SK-N-MC (cell line): ENCODE data around the gene INPP5A.

ENCODE experiments used
- DNase-seq: peaks from one replicate; pipeline ENCODE4 v3.0.0-alpha.2; 2011; ENCODE audit warnings: low read depth, low spot score
- H3K27ac ChIP-seq: fragments of 200-600 bp; sonication (generic); 2 replicates; pipeline ENCODE4 v1.5.1; 2016; ENCODE audit warnings: mixed run types
- H3K36me3 ChIP-seq: fragments of 200-600 bp; sonication (generic); 2 replicates; pipeline ENCODE4 v1.6.1; 2017; ENCODE audit warnings: antibody characterized with exemption, low read length, mixed read lengths; ENCODE audit not compliant: insufficient read depth
- H3K4me3 ChIP-seq: fragments of 200-600 bp; sonication (generic); 2 replicates; pipeline ENCODE4 v1.5.1; 2016
- H3K9ac ChIP-seq: fragments of 200-600 bp; sonication (generic); 2 replicates; pipeline ENCODE4 v1.8.0; 2017; ENCODE audit warnings: mixed run types, mixed read lengths; ENCODE audit not compliant: insufficient read length
- H3K9me3 ChIP-seq: fragments of 200-600 bp; sonication (generic); 2 replicates; pipeline ENCODE4 v1.6.1; 2017; ENCODE audit warnings: low read depth, mild to moderate bottlenecking, antibody characterized with exemption, low read length, moderate library complexity, mixed read lengths
- EZH2 ChIP-seq: fragments of 200-600 bp; sonication (generic); IDR thresholded peaks from one replicate; pipeline ENCODE4 v1.6.1; 2017; ENCODE audit warnings: antibody characterized with exemption
- FOXP2 ChIP-seq: optimal IDR thresholded peaks from 2 replicates; pipeline ENCODE3; 2011; ENCODE audit warnings: mild to moderate bottlenecking, moderate library complexity; ENCODE audit not compliant: insufficient read depth; ENCODE audit errors: extremely low read length, control extremely low read depth
- POLR2AphosphoS5 ChIP-seq: IDR thresholded peaks from 2 replicates; pipeline ENCODE4 v1.6.1; 2012; ENCODE audit warnings: mild to moderate bottlenecking, low read depth, low read length, borderline replicate concordance

The INPP5A gene

GRCh38 chr10:132599732-132600131 lies 62.1 kb downstream of the INPP5A start:
- Histone ChIP-seq H3K9ac (no peak overlapping the region), H3K36me3 (no peaks in the 10 kb centered on the region), H3K9me3 (no peaks in the 10 kb centered on the region), H3K27ac (no peak overlapping the region), H3K4me3 (no peak overlapping the region)
- no peak for TF ChIP-seq EZH2
- TF ChIP-seq FOXP2 = no peak
- no peak for TF ChIP-seq POLR2AphosphoS5
- DNase-seq = no peak

GRCh38 chr10:132600416-132600815 lies 62.8 kb downstream of the INPP5A start:
- H3K9me3 ChIP-seq = no peaks in the 10 kb centered on the region
- no peak for DNase-seq
- no peak overlapping the region for H3K4me3 ChIP-seq

GRCh38 chr10:132601567-132601966 lies 64.0 kb downstream of the INPP5A start:
- H3K4me3 ChIP-seq = no peak overlapping the region
- H3K9ac ChIP-seq = no peak overlapping the region
- no peaks in the 10 kb centered on the region for H3K9me3 ChIP-seq
- H3K36me3 ChIP-seq = no peaks in the 10 kb centered on the region
- no peak for TF ChIP-seq FOXP2
- no peak for TF ChIP-seq EZH2
- TF ChIP-seq POLR2AphosphoS5 = no peak
- H3K27ac ChIP-seq = no peak overlapping the region
- DNase-seq = no peak

More at GRCh38 chr10:132600416-132600815, 62.8 kb downstream of the INPP5A start:
- Histone ChIP-seq H3K9ac (no peak overlapping the region), H3K27ac (no peak overlapping the region), H3K36me3 (no peaks in the 10 kb centered on the region)
- TF ChIP-seq FOXP2 (no peak), EZH2 (no peak), POLR2AphosphoS5 (no peak)

GRCh38 chr10:132602614-132603013 lies 65.0 kb downstream of the INPP5A start:
- Histone ChIP-seq H3K4me3 (no peak overlapping the region), H3K9me3 (no peaks in the 10 kb centered on the region), H3K9ac (no peak overlapping the region), H3K27ac (no peak overlapping the region), H3K36me3 (no peaks in the 10 kb centered on the region)
- no peak for TF ChIP-seq POLR2AphosphoS5
- no peak for TF ChIP-seq FOXP2
- TF ChIP-seq EZH2 = no peak
- no peak for DNase-seq

- H3K36me3 ChIP-seq = no peaks in the 10 kb centered on the region
- H3K4me3 ChIP-seq = no peak overlapping the region
- H3K9ac ChIP-seq = no peak overlapping the region
- no peaks in the 10 kb centered on the region for H3K9me3 ChIP-seq
- no peak for DNase-seq
- H3K27ac ChIP-seq = no peak overlapping the region
- TF ChIP-seq FOXP2 (no peak), POLR2AphosphoS5 (no peak)
Observed at GRCh38 chr10:132603851-132604533, 66.4 kb downstream of the INPP5A start.

- Histone ChIP-seq H3K4me3 (no peak overlapping the region), H3K9ac (no peak overlapping the region), H3K36me3 (no peaks in the 10 kb centered on the region), H3K27ac (no peak overlapping the region), H3K9me3 (no peaks in the 10 kb centered on the region)
- DNase-seq = no peak
- TF ChIP-seq FOXP2 = no peak
- no peak for TF ChIP-seq EZH2
- no peak for TF ChIP-seq POLR2AphosphoS5
Observed at GRCh38 chr10:132604686-132605085, 67.1 kb downstream of the INPP5A start.

- H3K27ac ChIP-seq = no peak overlapping the region
- no peaks in the 10 kb centered on the region for H3K36me3 ChIP-seq
- no peak overlapping the region for H3K4me3 ChIP-seq
- TF ChIP-seq POLR2AphosphoS5 = no peak
- TF ChIP-seq EZH2 = no peak
- TF ChIP-seq FOXP2 = no peak
- H3K9ac ChIP-seq = no peak overlapping the region
- no peaks in the 10 kb centered on the region for H3K9me3 ChIP-seq
- no peak for DNase-seq
Observed at GRCh38 chr10:132605390-132605789, 67.8 kb downstream of the INPP5A start.

GRCh38 chr10:132606031-132606491 lies 68.5 kb downstream of the INPP5A start:
- no peak overlapping the region for H3K4me3 ChIP-seq
- no peak for TF ChIP-seq FOXP2
- TF ChIP-seq POLR2AphosphoS5 = no peak
- TF ChIP-seq EZH2 = no peak
- H3K27ac ChIP-seq = no peak overlapping the region
- H3K9me3 ChIP-seq = no peaks in the 10 kb centered on the region
- no peak overlapping the region for H3K9ac ChIP-seq
- no peak for DNase-seq
- H3K36me3 ChIP-seq = no peaks in the 10 kb centered on the region
